ENCODE data around the gene EEFSEC.

The EEFSEC gene

DNA sequence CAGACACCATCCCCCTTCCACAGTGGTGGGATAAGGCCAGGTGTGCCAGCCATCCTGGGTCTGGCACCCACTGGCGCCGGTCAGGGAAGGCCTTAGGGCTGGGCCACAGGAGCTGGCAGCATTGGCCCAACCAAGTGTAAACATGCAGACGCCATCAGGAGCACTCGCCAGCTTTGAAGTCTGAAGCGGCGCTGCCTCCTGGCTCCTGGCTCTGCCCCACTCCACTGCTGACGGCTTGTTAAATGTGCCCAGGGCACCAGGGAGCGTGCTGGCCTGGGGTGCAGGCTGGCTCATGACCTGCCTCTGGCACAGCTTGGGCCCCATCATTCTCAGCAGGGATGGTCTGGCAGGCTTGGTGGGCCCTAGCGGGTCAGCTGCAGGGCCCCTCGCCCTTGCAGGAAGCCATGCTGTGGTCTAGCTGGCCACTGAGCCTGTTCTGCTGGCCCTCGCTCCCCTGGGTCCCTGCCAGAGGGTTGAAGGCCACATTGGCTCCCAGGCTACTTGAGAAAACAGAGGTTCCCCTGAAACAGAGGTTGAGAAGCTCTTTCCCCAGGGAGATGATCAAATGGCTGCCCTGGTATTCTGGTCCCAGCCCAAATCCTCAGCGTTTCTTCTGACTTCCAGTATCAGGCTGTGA lies 196.8 kb downstream of the EEFSEC start:
- no peak for DNase-seq (ENCODE audit: low spot score)

GRCh38 chr3:128351546-128351945 lies 198.3 kb downstream of the EEFSEC start:
- DNase-seq (ENCODE audit: low spot score): no peak

- no peak for DNase-seq (ENCODE audit: low spot score)
Measured at GRCh38 chr3:128352326-128352725, 199.0 kb downstream of the EEFSEC start.

GRCh38 chr3:128353361-128353965 lies 200.2 kb downstream of the EEFSEC start:
- no peak for DNase-seq (ENCODE audit: low spot score)

GRCh38 chr3:128353991-128354687 lies 200.9 kb downstream of the EEFSEC start:
- no peak for DNase-seq (ENCODE audit: low spot score)

DNA sequence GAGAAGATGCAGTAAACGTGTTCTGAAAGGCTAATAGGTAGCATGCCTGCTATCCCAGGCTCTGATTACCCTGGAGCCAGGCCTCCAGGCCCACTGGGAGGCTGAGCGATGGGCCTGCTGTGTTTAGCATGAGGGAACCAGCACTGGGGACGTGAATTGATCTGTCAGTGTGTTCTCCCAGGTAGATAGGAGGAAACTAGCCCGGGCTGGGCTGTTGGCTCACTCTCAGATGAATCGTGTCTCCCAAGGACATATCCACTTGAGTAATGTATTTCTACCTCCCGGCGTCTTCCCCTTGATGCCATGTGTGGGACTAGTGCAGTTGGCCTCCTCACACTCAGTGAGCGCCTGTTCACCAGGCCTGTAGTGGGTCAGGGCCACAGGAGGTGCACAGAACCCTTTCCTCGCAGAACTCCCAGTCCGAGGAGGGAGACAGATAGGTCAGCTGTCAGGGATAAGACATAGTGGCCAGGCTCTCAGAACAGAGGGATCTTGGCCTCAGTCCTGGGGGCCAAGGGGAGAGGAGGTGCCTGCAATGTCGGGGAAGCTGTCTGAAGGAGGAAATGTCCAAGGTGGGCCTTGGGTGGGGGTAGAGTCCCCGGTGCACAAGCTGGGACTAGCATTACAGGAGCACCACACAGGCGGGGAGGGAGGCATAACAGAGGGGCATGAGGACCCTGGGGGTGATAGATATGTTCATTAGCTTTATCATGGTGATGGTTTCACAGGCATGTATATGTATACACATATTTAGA lies 201.7 kb downstream of the EEFSEC start:
- no peak for DNase-seq (ENCODE audit: low spot score)

- no peak for DNase-seq (ENCODE audit: low spot score)
Measured at GRCh38 chr3:128355543-128355919, 202.2 kb downstream of the EEFSEC start.

- no peak for DNase-seq (ENCODE audit: low spot score)
Measured at GRCh38 chr3:128356822-128357221, 203.5 kb downstream of the EEFSEC start.

DNA sequence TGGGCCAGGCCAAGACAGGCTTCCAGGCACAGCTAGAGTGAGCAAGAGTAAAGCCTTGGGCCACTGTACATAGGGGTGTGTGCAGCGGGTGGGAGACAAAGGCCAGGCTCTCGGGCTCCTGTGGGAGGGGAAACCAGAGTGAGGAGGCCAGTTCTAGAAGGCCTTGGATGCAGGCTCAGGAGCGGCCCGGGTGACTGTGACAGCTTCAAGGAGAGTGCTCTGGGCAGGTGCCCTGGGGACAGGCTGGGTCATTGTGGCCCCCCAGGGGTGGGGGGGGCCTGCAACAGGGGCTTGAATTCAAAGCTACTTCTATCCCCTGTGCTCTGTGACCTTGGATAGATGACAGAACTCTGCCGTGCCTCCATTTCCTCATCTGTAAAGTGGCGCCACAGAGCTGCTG lies 204.3 kb downstream of the EEFSEC start:
- no peak for DNase-seq (ENCODE audit: low spot score)

DNA sequence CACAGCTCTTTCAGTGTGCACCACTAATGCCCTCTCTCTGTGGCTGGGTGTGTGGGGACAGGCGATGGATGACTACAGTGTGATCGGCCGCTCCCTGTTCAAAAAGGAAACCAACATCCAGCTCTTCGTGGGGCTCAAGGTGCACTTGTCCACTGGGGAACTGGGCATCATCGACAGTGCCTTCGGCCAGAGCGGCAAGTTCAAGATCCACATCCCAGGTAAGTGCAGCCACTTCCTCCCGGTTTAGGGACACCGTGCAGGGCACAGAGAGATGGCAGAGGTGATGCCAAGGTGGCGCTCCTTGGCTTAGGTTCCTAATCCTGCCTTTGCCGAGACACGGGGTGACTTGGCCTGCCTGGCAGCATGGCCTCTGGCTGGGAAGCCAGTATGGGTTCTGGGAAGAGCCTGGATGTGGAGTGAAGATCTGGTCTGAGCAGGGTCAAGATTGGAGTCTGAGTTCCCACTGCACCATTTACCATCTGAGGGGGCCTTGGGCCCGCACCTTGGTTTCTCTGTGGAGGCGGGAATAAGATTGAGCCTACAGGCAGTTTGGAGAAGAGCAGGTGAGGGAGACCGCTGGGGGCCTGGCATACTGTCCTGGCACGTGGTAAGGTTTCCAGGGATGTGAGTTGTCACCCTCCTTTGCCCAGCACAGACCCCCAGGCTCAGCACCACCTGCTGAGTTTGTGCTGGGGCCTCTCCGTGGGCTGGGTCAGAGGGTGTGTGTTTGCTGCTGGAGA lies 205.0 kb downstream of the EEFSEC start:
- no peak for DNase-seq (ENCODE audit: low spot score)

DNA sequence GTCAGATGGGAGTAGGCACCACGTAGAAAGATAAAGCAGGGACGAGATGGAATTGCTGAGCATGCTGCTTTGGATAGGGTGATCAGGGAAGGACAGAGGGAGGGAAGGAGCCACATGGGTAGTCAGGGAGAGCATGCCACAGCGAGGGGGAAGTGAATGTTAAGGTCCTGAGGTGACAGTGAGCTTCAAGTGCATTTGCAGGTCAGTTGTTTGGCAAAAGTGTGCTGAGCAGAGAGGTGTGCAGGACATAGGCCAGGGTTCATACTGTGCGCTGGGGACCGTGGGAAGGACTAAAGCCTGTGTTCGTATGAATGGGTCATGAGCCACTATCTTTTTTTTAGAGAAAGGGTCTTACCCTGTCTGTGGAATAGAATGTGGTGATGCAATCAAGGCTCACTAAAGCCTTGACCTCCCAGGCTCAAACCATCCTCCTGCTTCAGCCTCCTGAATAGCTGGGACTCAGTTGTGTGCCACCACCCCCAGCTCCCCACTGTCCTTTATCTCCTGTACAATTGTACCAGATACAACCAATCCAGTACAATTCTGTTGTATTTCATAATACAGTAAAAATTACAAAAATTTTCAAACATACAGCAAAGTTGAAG lies 205.9 kb downstream of the EEFSEC start:
- DNase-seq (ENCODE audit: low spot score): no peak

GRCh38 chr3:128359846-128360642 lies 206.8 kb downstream of the EEFSEC start:
- DNase-seq (ENCODE audit: low spot score): no peak

DNA sequence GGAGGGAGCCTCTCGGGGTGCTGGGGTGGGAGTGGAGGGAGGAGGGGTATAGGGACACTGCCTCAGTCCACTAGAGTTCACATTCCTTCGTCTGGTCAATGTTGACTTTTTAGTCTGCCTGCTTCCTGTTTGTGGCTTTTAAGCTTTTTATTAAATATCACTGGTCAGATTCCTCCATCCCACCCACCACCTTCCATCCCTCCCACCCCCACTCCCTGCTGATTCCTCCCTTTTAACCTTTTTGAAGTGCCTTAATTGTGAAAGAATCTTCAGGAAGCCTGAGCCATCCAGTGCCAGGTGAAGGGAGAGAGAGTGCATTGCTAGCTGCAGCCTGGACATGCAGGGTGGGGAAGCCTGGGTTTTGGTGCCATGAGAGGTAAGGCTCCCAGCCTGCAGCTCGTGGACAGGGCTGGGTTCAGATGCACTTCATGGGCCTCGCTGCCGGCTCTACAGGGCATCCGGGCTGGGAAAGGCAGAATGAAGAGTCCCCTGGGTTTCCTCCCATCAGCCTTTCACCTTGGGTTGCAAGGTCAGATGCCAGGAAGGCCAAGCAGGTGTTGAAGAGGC lies 207.5 kb downstream of the EEFSEC start:
- DNase-seq (ENCODE audit: low spot score): no peak

DNA sequence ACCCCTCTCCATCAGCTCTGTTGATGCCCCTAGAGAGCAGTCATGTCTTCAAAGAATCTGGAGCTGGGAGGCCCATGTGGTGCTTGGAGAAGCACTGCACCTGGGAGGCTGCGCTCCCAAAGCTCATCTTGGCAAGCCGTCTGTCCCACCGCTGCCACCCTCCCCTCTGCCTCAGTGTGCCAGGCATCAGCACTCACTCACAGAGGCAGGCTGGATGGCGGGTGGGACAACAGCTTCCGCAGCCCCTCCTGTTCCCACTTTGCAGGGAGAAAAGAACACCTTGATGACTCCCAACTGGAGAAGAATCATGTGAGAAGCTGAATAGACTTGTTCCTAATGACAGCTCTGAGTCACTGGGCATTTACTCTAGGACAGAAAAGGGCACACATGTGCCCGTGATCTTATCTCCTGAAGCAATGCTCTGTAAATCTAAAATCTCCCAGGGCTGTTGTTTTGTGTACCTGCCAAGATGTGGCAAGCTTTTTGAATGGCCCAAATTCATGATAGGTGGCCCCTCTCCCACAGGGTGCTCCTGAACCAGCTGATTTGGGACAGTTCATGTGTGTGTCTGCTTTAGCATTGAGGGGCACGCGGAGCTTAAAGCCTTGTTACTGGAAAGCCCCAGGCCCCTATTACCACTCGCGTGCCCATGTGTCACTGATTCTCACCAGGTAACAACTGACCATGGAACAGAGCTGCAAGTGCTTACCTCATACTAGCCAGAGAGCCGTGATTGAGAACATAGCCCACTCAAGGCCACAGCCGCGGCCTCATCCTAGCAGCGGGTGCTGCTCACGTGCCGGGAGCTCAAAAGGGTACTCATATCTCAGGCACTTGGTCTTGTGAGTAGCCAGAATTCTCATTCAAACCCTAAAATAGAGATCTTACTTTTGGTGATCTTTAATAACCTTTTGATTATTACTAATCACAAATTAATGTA lies 209.0 kb downstream of the EEFSEC start:
- DNase-seq (ENCODE audit: low spot score): no peak

DNA sequence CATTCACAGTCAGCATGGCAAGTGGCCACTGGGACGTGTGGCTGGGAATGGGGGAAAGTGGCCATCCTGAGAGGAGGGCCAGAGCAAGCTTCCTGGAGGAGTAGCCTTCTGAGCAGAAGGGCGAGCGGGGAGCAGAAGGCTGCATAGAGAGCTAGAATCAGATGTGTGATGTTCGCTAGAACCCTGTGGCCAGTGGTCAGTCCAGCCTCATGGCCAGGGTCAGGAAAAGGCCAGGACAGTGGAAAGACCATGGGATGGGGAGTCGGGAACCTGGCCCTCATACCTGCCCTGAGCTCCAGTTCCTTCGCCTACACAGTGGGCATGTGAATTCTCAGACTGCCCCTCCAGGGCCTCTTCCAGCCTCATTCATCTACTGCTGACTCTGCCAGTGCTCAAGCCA lies 211.0 kb downstream of the EEFSEC start:
- no peak for DNase-seq (ENCODE audit: low spot score)

GRCh38 chr3:128364808-128365360 lies 211.6 kb downstream of the EEFSEC start:
- no peak for DNase-seq (ENCODE audit: low spot score)

- DNase-seq (ENCODE audit: low spot score): no peak
Measured at GRCh38 chr3:128366136-128366535, 212.9 kb downstream of the EEFSEC start.

DNA sequence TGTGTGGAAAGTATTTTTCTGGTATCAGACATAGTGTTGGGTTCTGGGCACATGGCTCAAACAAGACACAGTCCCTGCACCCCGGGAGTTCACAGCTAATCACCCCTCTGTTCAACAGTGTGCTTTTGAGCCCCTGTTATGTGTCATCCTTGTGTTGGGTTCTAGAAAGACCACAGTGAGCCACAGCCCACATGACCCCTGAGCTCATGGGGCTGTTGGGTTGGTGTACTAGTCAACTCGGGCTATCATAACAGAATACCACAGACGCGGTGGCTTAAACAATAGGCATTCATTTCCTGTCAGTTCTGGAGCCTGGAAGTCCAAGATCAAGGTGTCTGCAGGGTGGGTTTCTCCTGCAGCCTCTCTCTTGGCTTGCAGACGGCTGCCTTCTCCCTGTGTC lies 213.4 kb downstream of the EEFSEC start:
- DNase-seq (ENCODE audit: low spot score): no peak

- no peak for DNase-seq (ENCODE audit: low spot score)
Measured at GRCh38 chr3:128367221-128367620, 213.9 kb downstream of the EEFSEC start.
